GM12875 (cell line): ENCODE measurements around the gene BRI3.

Experiments
- H3K4me3 ChIP-seq: one replicate; pipeline ENCODE4 v1.5.1; 2011; ENCODE audit warnings: low read depth, low read length, control low read depth
- TF ChIP-seq, protein P1 (sequence below): IDR thresholded peaks from 2 replicates; pipeline ENCODE4 v1.5.1; 2011; ENCODE audit warnings: low read depth, mild to moderate bottlenecking, control low read depth, inconsistent platforms, low read length, moderate library complexity, borderline replicate concordance; ENCODE audit not compliant: insufficient read depth

Gene BRI3

DNA sequence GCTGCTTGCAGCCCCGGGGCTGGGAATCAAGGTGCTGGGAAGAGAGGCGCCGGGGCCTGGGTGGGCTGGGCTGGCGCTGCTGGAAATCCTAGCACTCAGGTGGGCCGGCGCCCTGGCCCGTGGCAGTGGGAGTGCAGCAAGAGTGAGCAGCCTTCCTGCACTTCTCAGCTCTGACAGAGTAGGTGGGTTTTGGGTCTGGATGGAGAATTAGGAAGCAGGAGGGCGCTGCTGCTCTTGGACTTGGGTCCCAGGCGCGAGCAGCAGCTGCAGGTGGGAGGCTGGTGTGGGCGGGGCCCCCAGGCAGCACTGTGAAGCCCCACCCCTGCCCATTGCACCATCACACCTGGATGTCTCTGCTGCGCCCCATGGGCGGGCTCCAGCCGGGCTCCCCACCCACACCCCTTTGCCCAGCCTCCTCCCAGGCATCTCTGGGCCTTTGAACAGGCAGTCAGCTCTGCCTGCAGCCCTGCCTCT is 6.0 kb downstream of the BRI3 start:
- no peak overlapping the region for H3K4me3 ChIP-seq
- TF ChIP-seq, protein P1, sequence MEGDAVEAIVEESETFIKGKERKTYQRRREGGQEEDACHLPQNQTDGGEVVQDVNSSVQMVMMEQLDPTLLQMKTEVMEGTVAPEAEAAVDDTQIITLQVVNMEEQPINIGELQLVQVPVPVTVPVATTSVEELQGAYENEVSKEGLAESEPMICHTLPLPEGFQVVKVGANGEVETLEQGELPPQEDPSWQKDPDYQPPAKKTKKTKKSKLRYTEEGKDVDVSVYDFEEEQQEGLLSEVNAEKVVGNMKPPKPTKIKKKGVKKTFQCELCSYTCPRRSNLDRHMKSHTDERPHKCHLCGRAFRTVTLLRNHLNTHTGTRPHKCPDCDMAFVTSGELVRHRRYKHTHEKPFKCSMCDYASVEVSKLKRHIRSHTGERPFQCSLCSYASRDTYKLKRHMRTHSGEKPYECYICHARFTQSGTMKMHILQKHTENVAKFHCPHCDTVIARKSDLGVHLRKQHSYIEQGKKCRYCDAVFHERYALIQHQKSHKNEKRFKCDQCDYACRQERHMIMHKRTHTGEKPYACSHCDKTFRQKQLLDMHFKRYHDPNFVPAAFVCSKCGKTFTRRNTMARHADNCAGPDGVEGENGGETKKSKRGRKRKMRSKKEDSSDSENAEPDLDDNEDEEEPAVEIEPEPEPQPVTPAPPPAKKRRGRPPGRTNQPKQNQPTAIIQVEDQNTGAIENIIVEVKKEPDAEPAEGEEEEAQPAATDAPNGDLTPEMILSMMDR = no peak

DNA sequence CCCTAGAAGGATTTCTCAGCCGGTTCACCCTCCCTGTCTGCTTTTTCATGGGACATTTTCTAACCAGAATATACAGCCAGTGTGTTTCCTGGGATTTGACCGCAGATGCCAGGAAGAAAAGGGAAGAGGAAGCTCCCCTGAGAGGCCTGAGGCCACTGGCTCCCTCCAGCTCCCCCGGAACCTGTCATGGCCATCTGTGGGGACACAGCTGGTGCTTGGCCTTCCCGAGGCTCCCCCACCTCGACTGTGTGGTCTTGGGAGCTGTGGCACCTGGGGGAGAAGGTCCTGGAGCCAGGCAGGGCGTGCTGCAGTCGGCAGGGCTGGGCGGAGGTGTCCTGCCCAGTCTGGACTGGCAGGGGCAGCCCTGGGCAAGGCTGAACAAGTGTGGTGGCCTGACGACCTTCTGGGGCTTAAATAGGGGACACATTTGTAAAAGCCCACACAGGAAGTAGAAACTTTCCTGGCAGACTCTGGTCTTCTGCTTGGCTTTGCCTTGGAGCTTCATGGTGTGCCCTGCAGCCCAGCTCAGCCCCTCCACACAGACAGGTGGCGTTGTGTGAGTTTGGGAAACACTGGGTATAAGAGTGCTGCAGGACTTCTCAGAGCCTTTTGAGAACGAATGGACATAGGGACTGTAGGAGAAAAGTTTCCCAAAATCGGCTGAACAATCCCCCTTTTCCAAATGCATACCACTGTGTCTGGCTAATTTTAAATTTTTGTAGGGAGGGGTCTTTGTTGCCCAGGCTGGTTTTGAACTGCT is 6.8 kb downstream of the BRI3 start:
- TF ChIP-seq, protein P1 = no peak
- H3K4me3 ChIP-seq = no peak overlapping the region

- no peak overlapping the region for H3K4me3 ChIP-seq
- TF ChIP-seq, protein P1 = no peak
Observed at GRCh38 chr7:98289333-98289875, 7.9 kb downstream of the BRI3 start.

- TF ChIP-seq, protein P1 = peak; percentile 39; the same call in 1 of the 2 replicates
Observed at GRCh38 chr7:98291717-98292116, 10.2 kb downstream of the BRI3 start.

DNA sequence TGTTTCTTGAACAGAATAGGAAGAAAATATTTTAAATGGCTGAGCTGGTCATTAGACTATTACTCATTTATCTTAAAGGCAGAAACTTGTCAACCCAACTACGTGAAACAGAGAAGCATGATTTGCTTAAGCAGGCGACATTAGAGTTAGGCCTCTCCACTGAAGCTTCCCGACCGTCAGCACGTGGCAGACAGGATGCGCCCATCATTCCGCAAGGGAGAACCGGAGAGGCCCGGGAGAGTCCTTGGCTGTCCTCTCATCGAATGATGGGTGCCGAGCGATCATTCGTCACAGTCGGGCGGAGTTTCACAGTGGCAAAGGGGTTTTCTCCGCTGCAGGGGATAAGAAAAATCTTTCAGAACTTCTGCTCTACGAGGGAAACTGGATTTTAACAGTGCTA is 11.8 kb downstream of the BRI3 start:
- H3K4me3 ChIP-seq = no peak overlapping the region
- TF ChIP-seq, protein P1 = no peak

More at GRCh38 chr7:98291717-98292116, 10.2 kb downstream of the BRI3 start:
- no peak overlapping the region for H3K4me3 ChIP-seq

- TF ChIP-seq, protein P1 = no peak
- H3K4me3 ChIP-seq = no peak overlapping the region
Observed at GRCh38 chr7:98293746-98294145, 12.3 kb downstream of the BRI3 start.

GRCh38 chr7:98294326-98294725 is 12.8 kb downstream of the BRI3 start:
- no peak overlapping the region for H3K4me3 ChIP-seq
- TF ChIP-seq, protein P1 = no peak
